Measurements from ENCODE around the gene XIST.

Gene XIST

DNA sequence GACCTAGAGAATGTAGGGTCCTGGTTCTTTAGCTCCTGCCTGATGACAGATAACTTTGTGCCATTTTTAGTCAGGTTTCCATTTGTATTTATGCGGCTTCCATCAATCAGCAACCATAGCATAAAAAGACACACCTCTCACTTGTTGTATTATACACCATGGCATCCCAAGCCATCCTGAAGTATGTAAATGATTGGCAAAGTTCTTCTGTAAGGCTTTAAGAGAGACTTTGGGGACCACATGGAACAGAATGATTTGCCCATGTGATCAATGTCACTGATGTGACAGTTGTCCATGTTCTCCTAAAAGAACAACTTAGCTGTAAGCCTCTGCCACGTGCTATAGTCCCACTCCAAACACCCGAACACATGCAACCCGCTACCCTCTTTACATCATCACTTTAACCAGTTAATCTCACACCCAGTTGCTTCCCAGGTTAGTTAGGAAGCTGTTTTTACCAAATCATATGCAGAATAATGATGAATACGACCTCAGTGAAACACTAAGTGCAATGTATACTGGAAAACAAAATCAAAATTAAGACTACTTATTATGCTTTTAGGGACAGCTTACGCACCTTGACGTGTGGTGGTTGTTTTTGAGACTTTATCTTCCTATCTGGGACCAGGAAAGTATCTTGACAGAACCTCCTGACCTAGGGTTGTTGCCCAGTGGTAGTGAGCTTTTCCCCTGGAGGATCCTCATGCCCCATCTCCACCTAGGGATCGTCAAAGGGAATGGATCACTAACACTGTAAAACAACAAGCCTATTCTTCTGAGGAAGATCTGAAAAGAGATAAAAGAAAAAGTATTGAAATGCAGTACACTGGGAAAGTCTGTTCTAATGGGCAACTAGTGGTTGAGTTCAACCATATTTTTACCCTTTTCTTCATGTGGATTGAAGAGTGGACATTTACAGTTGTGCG is 21.8 kb downstream of the XIST start:
- TF ChIP-seq ZFP30 (CRISPR knock-in tag; IDR thresholded peaks at IDR 0.05) (no peak), RARB (CRISPR knock-in tag; IDR thresholded peaks at IDR 0.05) (no peak), CSDC2 (CRISPR knock-in tag; IDR thresholded peaks at IDR 0.05) (no peak), ZC3H10 (CRISPR knock-in tag; IDR thresholded peaks at IDR 0.05) (no peak), BACH2 (CRISPR knock-in tag; IDR thresholded peaks at IDR 0.05; ENCODE audit: borderline replicate concordance) (no peak), ZNF70 (CRISPR knock-in tag; IDR thresholded peaks at IDR 0.05) (no peak), ESRRG (CRISPR knock-in tag; IDR thresholded peaks at IDR 0.05) (no peak), TCF4 (CRISPR knock-in tag; IDR thresholded peaks at IDR 0.05; ENCODE audit: borderline replicate concordance) (no peak), ARNTL (CRISPR knock-in tag; IDR thresholded peaks at IDR 0.05; ENCODE audit: borderline replicate concordance, low read depth) (no peak), ZNF8 (CRISPR knock-in tag; IDR thresholded peaks at IDR 0.05) (no peak), TOX (CRISPR knock-in tag; IDR thresholded peaks at IDR 0.05; ENCODE audit: borderline replicate concordance) (no peak), ZNF565 (CRISPR knock-in tag; conservative IDR thresholded peaks at IDR 0.05; ENCODE audit: low read depth) (no peak), ISL1 (CRISPR knock-in tag; IDR thresholded peaks at IDR 0.05) (no peak), PPARA (CRISPR knock-in tag; IDR thresholded peaks at IDR 0.05; ENCODE audit: borderline replicate concordance) (no peak), ZFP3 (CRISPR knock-in tag; IDR thresholded peaks at IDR 0.05) (no peak), OSR1 (CRISPR knock-in tag; IDR thresholded peaks at IDR 0.05) (no peak)
- TF ChIP-seq, protein P1, sequence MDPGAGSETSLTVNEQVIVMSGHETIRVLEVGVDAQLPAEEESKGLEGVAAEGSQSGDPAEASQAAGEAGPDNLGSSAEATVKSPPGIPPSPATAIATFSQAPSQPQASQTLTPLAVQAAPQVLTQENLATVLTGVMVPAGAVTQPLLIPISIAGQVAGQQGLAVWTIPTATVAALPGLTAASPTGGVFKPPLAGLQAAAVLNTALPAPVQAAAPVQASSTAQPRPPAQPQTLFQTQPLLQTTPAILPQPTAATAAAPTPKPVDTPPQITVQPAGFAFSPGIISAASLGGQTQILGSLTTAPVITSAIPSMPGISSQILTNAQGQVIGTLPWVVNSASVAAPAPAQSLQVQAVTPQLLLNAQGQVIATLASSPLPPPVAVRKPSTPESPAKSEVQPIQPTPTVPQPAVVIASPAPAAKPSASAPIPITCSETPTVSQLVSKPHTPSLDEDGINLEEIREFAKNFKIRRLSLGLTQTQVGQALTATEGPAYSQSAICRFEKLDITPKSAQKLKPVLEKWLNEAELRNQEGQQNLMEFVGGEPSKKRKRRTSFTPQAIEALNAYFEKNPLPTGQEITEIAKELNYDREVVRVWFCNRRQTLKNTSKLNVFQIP (CRISPR knock-in tag; IDR thresholded peaks at IDR 0.05; ENCODE audit: borderline replicate concordance, low read depth), result no peak
- TF ChIP-seq, protein P2, sequence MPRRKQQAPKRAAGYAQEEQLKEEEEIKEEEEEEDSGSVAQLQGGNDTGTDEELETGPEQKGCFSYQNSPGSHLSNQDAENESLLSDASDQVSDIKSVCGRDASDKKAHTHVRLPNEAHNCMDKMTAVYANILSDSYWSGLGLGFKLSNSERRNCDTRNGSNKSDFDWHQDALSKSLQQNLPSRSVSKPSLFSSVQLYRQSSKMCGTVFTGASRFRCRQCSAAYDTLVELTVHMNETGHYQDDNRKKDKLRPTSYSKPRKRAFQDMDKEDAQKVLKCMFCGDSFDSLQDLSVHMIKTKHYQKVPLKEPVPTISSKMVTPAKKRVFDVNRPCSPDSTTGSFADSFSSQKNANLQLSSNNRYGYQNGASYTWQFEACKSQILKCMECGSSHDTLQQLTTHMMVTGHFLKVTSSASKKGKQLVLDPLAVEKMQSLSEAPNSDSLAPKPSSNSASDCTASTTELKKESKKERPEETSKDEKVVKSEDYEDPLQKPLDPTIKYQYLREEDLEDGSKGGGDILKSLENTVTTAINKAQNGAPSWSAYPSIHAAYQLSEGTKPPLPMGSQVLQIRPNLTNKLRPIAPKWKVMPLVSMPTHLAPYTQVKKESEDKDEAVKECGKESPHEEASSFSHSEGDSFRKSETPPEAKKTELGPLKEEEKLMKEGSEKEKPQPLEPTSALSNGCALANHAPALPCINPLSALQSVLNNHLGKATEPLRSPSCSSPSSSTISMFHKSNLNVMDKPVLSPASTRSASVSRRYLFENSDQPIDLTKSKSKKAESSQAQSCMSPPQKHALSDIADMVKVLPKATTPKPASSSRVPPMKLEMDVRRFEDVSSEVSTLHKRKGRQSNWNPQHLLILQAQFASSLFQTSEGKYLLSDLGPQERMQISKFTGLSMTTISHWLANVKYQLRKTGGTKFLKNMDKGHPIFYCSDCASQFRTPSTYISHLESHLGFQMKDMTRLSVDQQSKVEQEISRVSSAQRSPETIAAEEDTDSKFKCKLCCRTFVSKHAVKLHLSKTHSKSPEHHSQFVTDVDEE (CRISPR knock-in tag; IDR thresholded peaks at IDR 0.05), result no peak
- TF ChIP-seq, protein P3, sequence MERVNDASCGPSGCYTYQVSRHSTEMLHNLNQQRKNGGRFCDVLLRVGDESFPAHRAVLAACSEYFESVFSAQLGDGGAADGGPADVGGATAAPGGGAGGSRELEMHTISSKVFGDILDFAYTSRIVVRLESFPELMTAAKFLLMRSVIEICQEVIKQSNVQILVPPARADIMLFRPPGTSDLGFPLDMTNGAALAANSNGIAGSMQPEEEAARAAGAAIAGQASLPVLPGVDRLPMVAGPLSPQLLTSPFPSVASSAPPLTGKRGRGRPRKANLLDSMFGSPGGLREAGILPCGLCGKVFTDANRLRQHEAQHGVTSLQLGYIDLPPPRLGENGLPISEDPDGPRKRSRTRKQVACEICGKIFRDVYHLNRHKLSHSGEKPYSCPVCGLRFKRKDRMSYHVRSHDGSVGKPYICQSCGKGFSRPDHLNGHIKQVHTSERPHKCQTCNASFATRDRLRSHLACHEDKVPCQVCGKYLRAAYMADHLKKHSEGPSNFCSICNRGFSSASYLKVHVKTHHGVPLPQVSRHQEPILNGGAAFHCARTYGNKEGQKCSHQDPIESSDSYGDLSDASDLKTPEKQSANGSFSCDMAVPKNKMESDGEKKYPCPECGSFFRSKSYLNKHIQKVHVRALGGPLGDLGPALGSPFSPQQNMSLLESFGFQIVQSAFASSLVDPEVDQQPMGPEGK (CRISPR knock-in tag; IDR thresholded peaks at IDR 0.05; ENCODE audit: borderline replicate concordance), result no peak
- no peak for ATAC-seq

DNA sequence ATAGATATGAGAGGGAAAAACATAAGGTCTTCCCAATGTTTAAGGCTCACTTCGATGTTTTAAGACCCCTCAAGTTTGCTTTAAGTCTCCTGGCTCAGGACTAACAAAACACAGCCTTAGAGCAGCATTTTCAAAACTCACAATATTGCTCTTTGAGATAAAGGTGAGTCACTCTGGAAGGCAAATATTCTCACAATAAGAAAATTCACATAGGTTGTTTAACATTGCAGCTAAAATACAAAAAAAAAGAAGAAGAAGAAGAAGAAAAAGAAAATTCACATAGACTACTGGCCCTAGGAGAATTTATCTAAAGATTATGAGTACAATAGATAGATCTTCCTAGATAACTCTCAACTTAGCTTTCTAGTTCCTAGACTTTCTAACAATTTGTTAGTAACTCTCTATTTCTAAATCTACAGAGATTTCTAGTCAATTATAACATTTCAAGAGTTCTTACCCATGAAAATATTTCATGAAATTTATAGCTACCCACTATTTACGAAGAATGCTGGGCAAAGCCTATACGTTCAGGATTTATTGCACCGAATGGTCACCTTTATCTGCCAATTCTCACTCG is 22.5 kb downstream of the XIST start:
- no peak for ATAC-seq
- TF ChIP-seq ZNF8 (CRISPR knock-in tag; IDR thresholded peaks at IDR 0.05) (no peak), ESRRG (CRISPR knock-in tag; IDR thresholded peaks at IDR 0.05) (no peak), TOX (CRISPR knock-in tag; IDR thresholded peaks at IDR 0.05; ENCODE audit: borderline replicate concordance) (no peak), ISL1 (CRISPR knock-in tag; IDR thresholded peaks at IDR 0.05) (no peak), PPARA (CRISPR knock-in tag; IDR thresholded peaks at IDR 0.05; ENCODE audit: borderline replicate concordance) (no peak), GLIS3 (CRISPR knock-in tag; IDR thresholded peaks at IDR 0.05) (no peak), TCF4 (CRISPR knock-in tag; IDR thresholded peaks at IDR 0.05; ENCODE audit: borderline replicate concordance) (no peak), ZNF565 (CRISPR knock-in tag; conservative IDR thresholded peaks at IDR 0.05; ENCODE audit: low read depth) (no peak), ZFP3 (CRISPR knock-in tag; IDR thresholded peaks at IDR 0.05) (no peak), BACH2 (CRISPR knock-in tag; IDR thresholded peaks at IDR 0.05; ENCODE audit: borderline replicate concordance) (no peak), OSR1 (CRISPR knock-in tag; IDR thresholded peaks at IDR 0.05) (no peak), ZFP30 (CRISPR knock-in tag; IDR thresholded peaks at IDR 0.05) (no peak), CSDC2 (CRISPR knock-in tag; IDR thresholded peaks at IDR 0.05) (no peak), ARNTL (CRISPR knock-in tag; IDR thresholded peaks at IDR 0.05; ENCODE audit: borderline replicate concordance, low read depth) (no peak), SNAI2 (CRISPR knock-in tag; IDR thresholded peaks at IDR 0.05) (no peak), ZNF70 (CRISPR knock-in tag; IDR thresholded peaks at IDR 0.05) (no peak)
- TF ChIP-seq, protein P4, sequence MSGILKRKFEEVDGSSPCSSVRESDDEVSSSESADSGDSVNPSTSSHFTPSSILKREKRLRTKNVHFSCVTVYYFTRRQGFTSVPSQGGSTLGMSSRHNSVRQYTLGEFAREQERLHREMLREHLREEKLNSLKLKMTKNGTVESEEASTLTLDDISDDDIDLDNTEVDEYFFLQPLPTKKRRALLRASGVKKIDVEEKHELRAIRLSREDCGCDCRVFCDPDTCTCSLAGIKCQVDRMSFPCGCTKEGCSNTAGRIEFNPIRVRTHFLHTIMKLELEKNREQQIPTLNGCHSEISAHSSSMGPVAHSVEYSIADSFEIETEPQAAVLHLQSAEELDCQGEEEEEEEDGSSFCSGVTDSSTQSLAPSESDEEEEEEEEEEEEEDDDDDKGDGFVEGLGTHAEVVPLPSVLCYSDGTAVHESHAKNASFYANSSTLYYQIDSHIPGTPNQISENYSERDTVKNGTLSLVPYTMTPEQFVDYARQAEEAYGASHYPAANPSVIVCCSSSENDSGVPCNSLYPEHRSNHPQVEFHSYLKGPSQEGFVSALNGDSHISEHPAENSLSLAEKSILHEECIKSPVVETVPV (CRISPR knock-in tag; IDR thresholded peaks at IDR 0.05), result no peak
- TF ChIP-seq, protein P5, sequence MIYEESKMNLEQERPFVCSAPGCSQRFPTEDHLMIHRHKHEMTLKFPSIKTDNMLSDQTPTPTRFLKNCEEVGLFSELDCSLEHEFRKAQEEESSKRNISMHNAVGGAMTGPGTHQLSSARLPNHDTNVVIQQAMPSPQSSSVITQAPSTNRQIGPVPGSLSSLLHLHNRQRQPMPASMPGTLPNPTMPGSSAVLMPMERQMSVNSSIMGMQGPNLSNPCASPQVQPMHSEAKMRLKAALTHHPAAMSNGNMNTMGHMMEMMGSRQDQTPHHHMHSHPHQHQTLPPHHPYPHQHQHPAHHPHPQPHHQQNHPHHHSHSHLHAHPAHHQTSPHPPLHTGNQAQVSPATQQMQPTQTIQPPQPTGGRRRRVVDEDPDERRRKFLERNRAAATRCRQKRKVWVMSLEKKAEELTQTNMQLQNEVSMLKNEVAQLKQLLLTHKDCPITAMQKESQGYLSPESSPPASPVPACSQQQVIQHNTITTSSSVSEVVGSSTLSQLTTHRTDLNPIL (CRISPR knock-in tag; IDR thresholded peaks at IDR 0.05; ENCODE audit: low read depth), result no peak
